Esophagus muscularis mucosa (tissue), 3 donors: ENCODE data around the gene SLC9C1.

ENCODE experiments used
- CTCF ChIP-seq, 3 experiments: fragments of 200-600 bp in 2 of 3; fragments of 450-650 bp in 1 of 3; sonication (generic) in 2 of 3; IDR thresholded peaks; one replicate each; pipeline ENCODE4 v1.5.1; 2017 to 2019; ENCODE audit warnings: antibody characterized with exemption in 3 of 3, mild to moderate bottlenecking in 2 of 3, moderate library complexity in 1 of 3
- POLR2A ChIP-seq: fragments of 450-650 bp; IDR thresholded peaks from one replicate; pipeline ENCODE4 v1.6.1; 2017; ENCODE audit warnings: antibody characterized with exemption, moderate library complexity, mild to moderate bottlenecking, low read depth

GRCh38 chr3:112136046-112136445, 158.0 kb downstream of the SLC9C1 start:
- TF ChIP-seq CTCF (IDR thresholded peaks at IDR 0.05): no peak
- TF ChIP-seq POLR2A: no peak
